ENCODE measurements around the gene SPATA1. TPM values are rescaled to one million over a fixed set of nuclear protein-coding genes. Genes with fewer than 3 reads are reported as not detected.

The SPATA1 gene
- total and polyA plus RNA-seq, 2 experiments from 2014 or later: 0.88 to 1.2 TPM

GRCh38 chr1:84479998-84480397 lies 26.2 kb upstream of the SPATA1 start:
- H3K27me3 ChIP-seq: peaks cover 30% of the 10 kb centered on the region
- no peak for TF ChIP-seq CTCF (IDR thresholded peaks at IDR 0.05; ENCODE audit: low read depth, low read length)
- H3K36me3 ChIP-seq: peaks cover 18% of the 10 kb centered on the region
- peak overlapping the region; percentile 86 for H3K4me3 ChIP-seq
- H3K9me3 ChIP-seq (ENCODE audit: low read depth): no peaks in the 10 kb centered on the region
- peaks cover 9% of the 10 kb centered on the region for H3K4me1 ChIP-seq (ENCODE audit: low read depth)
- DNase-seq (ENCODE audit: low read depth in 1 of 2, low spot score in 1 of 2): no peak
- peak overlapping the region; percentile 85 for H3K27ac ChIP-seq

- no peak for DNase-seq (ENCODE audit: low read depth in 1 of 2, low spot score in 1 of 2)
- Histone ChIP-seq H3K4me3 (peak overlapping the region; percentile 86), H3K27ac (no peak overlapping the region), H3K9me3 (ENCODE audit: low read depth) (no peaks in the 10 kb centered on the region), H3K27me3 (peaks cover 24% of the 10 kb centered on the region), H3K4me1 (ENCODE audit: low read depth) (peaks cover 9% of the 10 kb centered on the region), H3K36me3 (peaks cover 23% of the 10 kb centered on the region)
- TF ChIP-seq CTCF (IDR thresholded peaks at IDR 0.05; ENCODE audit: low read depth, low read length): no peak
Observed at GRCh38 chr1:84480650-84481049, 25.5 kb upstream of the SPATA1 start.

GRCh38 chr1:84481317-84481716 lies 24.9 kb upstream of the SPATA1 start:
- no peaks in the 10 kb centered on the region for H3K9me3 ChIP-seq (ENCODE audit: low read depth)
- TF ChIP-seq CTCF (IDR thresholded peaks at IDR 0.05; ENCODE audit: low read depth, low read length): no peak
- peaks cover 9% of the 10 kb centered on the region for H3K4me1 ChIP-seq (ENCODE audit: low read depth)
- no peak overlapping the region for H3K4me3 ChIP-seq
- H3K27ac ChIP-seq: no peak overlapping the region
- DNase-seq (ENCODE audit: low read depth in 1 of 2, low spot score in 1 of 2): no peak
- peaks cover 17% of the 10 kb centered on the region for H3K27me3 ChIP-seq
- H3K36me3 ChIP-seq: peaks cover 23% of the 10 kb centered on the region

- Histone ChIP-seq H3K9me3 (ENCODE audit: low read depth) (no peaks in the 10 kb centered on the region), H3K36me3 (peaks cover 46% of the 10 kb centered on the region), H3K4me3 (no peak overlapping the region), H3K27me3 (no peaks in the 10 kb centered on the region), H3K27ac (no peak overlapping the region), H3K4me1 (ENCODE audit: low read depth) (no peaks in the 10 kb centered on the region)
- no peak for TF ChIP-seq CTCF (IDR thresholded peaks at IDR 0.05; ENCODE audit: low read depth, low read length)
- no peak for DNase-seq (ENCODE audit: low read depth in 1 of 2, low spot score in 1 of 2)
Observed at GRCh38 chr1:84488107-84488506, 18.1 kb upstream of the SPATA1 start.

GRCh38 chr1:84489766-84490165 lies 16.4 kb upstream of the SPATA1 start:
- H3K4me3 ChIP-seq: no peak overlapping the region
- no peaks in the 10 kb centered on the region for H3K9me3 ChIP-seq (ENCODE audit: low read depth)
- TF ChIP-seq CTCF (IDR thresholded peaks at IDR 0.05; ENCODE audit: low read depth, low read length): no peak
- no peaks in the 10 kb centered on the region for H3K27me3 ChIP-seq
- no peaks in the 10 kb centered on the region for H3K4me1 ChIP-seq (ENCODE audit: low read depth)
- H3K36me3 ChIP-seq: peaks cover 37% of the 10 kb centered on the region
- H3K27ac ChIP-seq: no peak overlapping the region
- DNase-seq (ENCODE audit: low read depth in 1 of 2, low spot score in 1 of 2): no peak

GRCh38 chr1:84492726-84493125 lies 13.5 kb upstream of the SPATA1 start:
- DNase-seq (ENCODE audit: low read depth in 1 of 2, low spot score in 1 of 2): peak in 1 of 2 donors; percentile 12
- no peak for TF ChIP-seq CTCF (IDR thresholded peaks at IDR 0.05; ENCODE audit: low read depth, low read length)
- Histone ChIP-seq H3K9me3 (ENCODE audit: low read depth) (no peaks in the 10 kb centered on the region), H3K4me3 (no peak overlapping the region), H3K27me3 (no peaks in the 10 kb centered on the region), H3K36me3 (peaks cover 42% of the 10 kb centered on the region), H3K4me1 (ENCODE audit: low read depth) (no peaks in the 10 kb centered on the region), H3K27ac (peak overlapping the region; percentile 13)

Measured in cardiac muscle cell (in vitro differentiated cells and primary cell).